HepG2 (cell line): ENCODE data around the gene ASCC3. TPM values are rescaled to one million over a fixed set of nuclear protein-coding genes. Genes with fewer than 3 reads are reported as not detected.

Experiments used
- ATAC-seq: fragments of 200-7000 bp; cut with Tn5 transposase; 3 replicates; pipeline ENCODE4 v1.9.1; 2020; ENCODE audit warnings: mild to moderate bottlenecking, moderate library complexity
- BruUV-seq: library from RNA; stranded (reverse); fragments of 400-500 nt; replicated peaks from 2 replicates; lab custom pipeline; 2021; lab: Mats Ljungman, UMichigan
- CTCF ChIA-PET: fragments of 300-600 bp; formaldehyde crosslinking; extraction: SDS; loops from one replicate; lab custom pipeline; 2021; ENCODE audit warnings: low total read pairs, inconsistent platforms, low intra/inter-chr PET ratio; lab: Yijun Ruan, JAX
- POLR2A ChIA-PET: fragments of 350-600 bp; sonication (Branson Sonifier 250); formaldehyde crosslinking; loops from one replicate; lab custom pipeline; 2020; ENCODE audit warnings: antibody characterized with exemption, inconsistent platforms; lab: Yijun Ruan, JAX
- DNase-seq: peaks from one replicate; pipeline ENCODE4 v3.0.0-alpha.2; 2015; ENCODE audit warnings: low spot score
- FAIRE-seq: peaks from 3 replicates; lab custom pipeline; 2011; peaks lifted over from hg19 to GRCh38; lab: Jason Lieb, UNC
- H2AFZ ChIP-seq: one replicate; pipeline ENCODE4 v1.6.1; 2011; ENCODE audit warnings: low read length, inconsistent platforms
- H3K27ac ChIP-seq: fragments of 300-600 bp; 3 replicates; pipeline ENCODE4 v1.8.0; 2011; ENCODE audit warnings: mixed run types, mild to moderate bottlenecking, mixed read lengths, low read length, inconsistent platforms; ENCODE audit not compliant: insufficient read depth; ENCODE audit errors: extremely low read length
- H3K27me3 ChIP-seq, 2 experiments: fragments of 200-600 bp in 1 of 2; 2 replicates in 1 of 2; 3 replicates in 1 of 2; pipeline versions ENCODE4 v1.6.0 to v1.8.0; 2011; ENCODE audit warnings: low read length in 2 of 2, mild to moderate bottlenecking in 2 of 2, moderate library complexity in 2 of 2, inconsistent platforms in 1 of 2; ENCODE audit not compliant: insufficient read depth in 2 of 2, control insufficient read depth in 1 of 2
- H3K36me3 ChIP-seq, 2 experiments: fragments of 200-600 bp in 1 of 2; replicated peaks in 1 of 2; 2 replicates in 1 of 2; 3 replicates in 1 of 2; pipeline versions ENCODE4 v1.5.1 to v1.8.0; 2011; ENCODE audit warnings: low read length in 2 of 2, inconsistent platforms in 1 of 2; ENCODE audit not compliant: insufficient read depth in 2 of 2, control insufficient read depth in 1 of 2
- H3K4me1 ChIP-seq: 2 replicates; pipeline ENCODE4 v1.5.1; 2012; ENCODE audit warnings: low read length, inconsistent platforms; ENCODE audit not compliant: insufficient read depth
- H3K4me2 ChIP-seq: 2 replicates; pipeline ENCODE4 v1.6.0; 2011; ENCODE audit warnings: low read depth, low read length, inconsistent platforms
- H3K4me3 ChIP-seq, 3 experiments: fragments of 200-600 bp in 1 of 3; sonication (generic), shearing (Covaris generic) in 1 of 3; replicated peaks in 1 of 3; 2 replicates each; pipeline ENCODE4 v1.5.1; 2011 to 2016; ENCODE audit warnings: low read length in 3 of 3, inconsistent platforms in 2 of 3, low read depth in 2 of 3, mild to moderate bottlenecking in 2 of 3, control low read depth in 1 of 3, mixed read lengths in 1 of 3; ENCODE audit not compliant: insufficient read depth in 1 of 3
- H3K79me2 ChIP-seq: one replicate; pipeline ENCODE4 v1.6.1; 2011; ENCODE audit warnings: low read length, inconsistent platforms; ENCODE audit not compliant: insufficient read depth
- H3K9ac ChIP-seq: 2 replicates; pipeline ENCODE4 v1.6.0; 2011; ENCODE audit warnings: mild to moderate bottlenecking, low read depth, low read length, inconsistent platforms; ENCODE audit not compliant: insufficient read depth
- H3K9me3 ChIP-seq: 2 replicates; pipeline ENCODE4 v1.5.1; 2012; ENCODE audit warnings: mild to moderate bottlenecking, low read length
- H4K20me1 ChIP-seq: 2 replicates; pipeline ENCODE4 v1.6.0; 2011; ENCODE audit warnings: inconsistent platforms, mild to moderate bottlenecking, low read length, moderate library complexity; ENCODE audit not compliant: insufficient read depth
- GATA4 ChIP-seq: sonication (generic); IDR thresholded peaks from 2 replicates; pipeline ENCODE4 v1.6.1; 2016; ENCODE audit warnings: antibody characterized with exemption, low read depth, borderline replicate concordance
- JARID2 ChIP-seq: sonication (generic); formaldehyde crosslinking; IDR thresholded peaks from 2 replicates; pipeline ENCODE4 v1.8.1; 2023; ENCODE audit warnings: missing genetic modification reagents, inconsistent platforms; ENCODE audit not compliant: insufficient replicate concordance
- KDM4B ChIP-seq: sonication (generic); formaldehyde crosslinking; IDR thresholded peaks from 2 replicates; pipeline ENCODE4 v1.4.0; 2020; ENCODE audit warnings: missing genetic modification reagents
- NKX3-1 ChIP-seq: sonication (generic); formaldehyde crosslinking; IDR thresholded peaks from 2 replicates; pipeline ENCODE4 v1.5.0; 2020; ENCODE audit warnings: missing genetic modification reagents
- ZFP90 ChIP-seq: sonication (generic); formaldehyde crosslinking; IDR thresholded peaks from 2 replicates; pipeline ENCODE4 v1.8.0; 2022; ENCODE audit warnings: missing genetic modification reagents, mild to moderate bottlenecking, inconsistent platforms, borderline replicate concordance
- ZNF160 ChIP-seq: sonication (generic); formaldehyde crosslinking; IDR thresholded peaks from 2 replicates; pipeline ENCODE4 v1.8.0; 2022; ENCODE audit warnings: mild to moderate bottlenecking, inconsistent platforms, missing genetic modification reagents
- ZNF225 ChIP-seq: sonication (generic); formaldehyde crosslinking; IDR thresholded peaks from 2 replicates; pipeline ENCODE4 v1.4.0; 2020; ENCODE audit warnings: mild to moderate bottlenecking, missing genetic modification reagents
- ZNF569 ChIP-seq: sonication (generic); formaldehyde crosslinking; IDR thresholded peaks from 2 replicates; pipeline ENCODE4 v1.5.0; 2020; ENCODE audit warnings: mild to moderate bottlenecking, missing genetic modification reagents, moderate library complexity, borderline replicate concordance
- ZNF607 ChIP-seq: sonication (generic); formaldehyde crosslinking; IDR thresholded peaks from 2 replicates; pipeline ENCODE4 v1.5.1; 2020; ENCODE audit warnings: missing genetic modification reagents, mild to moderate bottlenecking, borderline replicate concordance
- ZNF709 ChIP-seq: sonication (generic); formaldehyde crosslinking; IDR thresholded peaks from 2 replicates; pipeline ENCODE4 v1.5.0; 2020; ENCODE audit warnings: mild to moderate bottlenecking, missing genetic modification reagents
- in situ Hi-C: cut with HindIII; loops from 2 replicates; pipeline ENCODE4 v1.10.0; 2017; ENCODE audit warnings: low pct_unique_long_range_greater_than_20kb; ENCODE audit not compliant: extremely low pct_ligation_motif_present
- intact Hi-C: fragments of 100-400 bp; cut with micrococcal nuclease; formaldehyde crosslinking; loops from one replicate; pipeline ENCODE4 v1.10.0; 2022; ENCODE audit not compliant: unreplicated experiment
- polyA plus RNA-seq, 8 experiments: library from polyadenylated mRNA; depleted of rRNA in 3 of 8; stranded (reverse) in 7 of 8; unstranded in 1 of 8; fragments of >200 nt; fragmentation: Illumina TruSeq in 4 of 8; extraction: Trizol in 4 of 8; gene quantifications; 2 replicates each; pipeline versions ENCODE4 v1.2.1 to v1.2.3, GENCODE V29; 2011 to 2016; ENCODE audit warnings: low read depth in 4 of 8, missing spikeins in 1 of 8, mixed read lengths in 1 of 8; ENCODE audit not compliant: insufficient read depth in 1 of 8
- total RNA-seq, 5 experiments: library from RNA; depleted of rRNA; stranded (reverse); fragments of >200 nt; fragmentation: Illumina TruSeq; extraction: Trizol; gene quantifications; 2 replicates each; pipeline ENCODE4 v1.2.3, GENCODE V29; 2016; ENCODE audit warnings: low read depth in 1 of 5
- TF ChIP-seq, protein P1 (sequence below): sonication (generic); formaldehyde crosslinking; IDR thresholded peaks from 2 replicates; pipeline ENCODE4 v1.4.0; 2020; ENCODE audit warnings: missing genetic modification reagents
- TF ChIP-seq, protein P2 (sequence below): IDR thresholded peaks from 2 replicates; pipeline ENCODE4 v1.6.1; 2016; ENCODE audit warnings: missing genetic modification reagents, missing compliant biosample characterization
- TF ChIP-seq, protein P3 (sequence below): sonication (generic); formaldehyde crosslinking; IDR thresholded peaks from 2 replicates; pipeline ENCODE4 v1.8.0; 2022; ENCODE audit warnings: mild to moderate bottlenecking, missing genetic modification reagents, borderline replicate concordance
- TF ChIP-seq, protein P4 (sequence below): sonication (generic); formaldehyde crosslinking; IDR thresholded peaks from 2 replicates; pipeline ENCODE4 v1.4.0; 2020; ENCODE audit warnings: missing genetic modification reagents

Gene ASCC3
- total and polyA plus RNA-seq, 2 of the 13 experiments (the other 11 are each of a cell fraction or from before 2014, with no cell fraction given) = 23.1 to 55.7 TPM

DNA sequence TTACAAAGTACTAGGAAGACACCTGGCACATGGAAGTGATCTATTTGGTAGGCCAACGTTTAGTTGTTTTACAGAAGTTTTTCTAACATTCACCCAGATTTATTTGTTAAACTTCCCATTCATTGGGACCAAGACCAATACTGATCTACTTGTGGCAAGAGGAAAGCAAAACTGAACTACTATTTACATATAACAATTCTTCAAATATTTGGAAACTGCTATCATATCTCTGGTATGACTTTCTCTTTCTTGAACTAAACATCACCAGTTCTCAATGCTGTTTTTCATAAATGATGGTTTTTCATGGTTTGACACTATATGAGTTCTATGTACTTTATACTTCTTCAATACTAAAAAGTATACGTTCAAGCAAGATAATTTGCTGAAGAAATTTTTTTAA lies 189.2 kb downstream of the ASCC3 start (continued):
- TF ChIP-seq, protein P1, sequence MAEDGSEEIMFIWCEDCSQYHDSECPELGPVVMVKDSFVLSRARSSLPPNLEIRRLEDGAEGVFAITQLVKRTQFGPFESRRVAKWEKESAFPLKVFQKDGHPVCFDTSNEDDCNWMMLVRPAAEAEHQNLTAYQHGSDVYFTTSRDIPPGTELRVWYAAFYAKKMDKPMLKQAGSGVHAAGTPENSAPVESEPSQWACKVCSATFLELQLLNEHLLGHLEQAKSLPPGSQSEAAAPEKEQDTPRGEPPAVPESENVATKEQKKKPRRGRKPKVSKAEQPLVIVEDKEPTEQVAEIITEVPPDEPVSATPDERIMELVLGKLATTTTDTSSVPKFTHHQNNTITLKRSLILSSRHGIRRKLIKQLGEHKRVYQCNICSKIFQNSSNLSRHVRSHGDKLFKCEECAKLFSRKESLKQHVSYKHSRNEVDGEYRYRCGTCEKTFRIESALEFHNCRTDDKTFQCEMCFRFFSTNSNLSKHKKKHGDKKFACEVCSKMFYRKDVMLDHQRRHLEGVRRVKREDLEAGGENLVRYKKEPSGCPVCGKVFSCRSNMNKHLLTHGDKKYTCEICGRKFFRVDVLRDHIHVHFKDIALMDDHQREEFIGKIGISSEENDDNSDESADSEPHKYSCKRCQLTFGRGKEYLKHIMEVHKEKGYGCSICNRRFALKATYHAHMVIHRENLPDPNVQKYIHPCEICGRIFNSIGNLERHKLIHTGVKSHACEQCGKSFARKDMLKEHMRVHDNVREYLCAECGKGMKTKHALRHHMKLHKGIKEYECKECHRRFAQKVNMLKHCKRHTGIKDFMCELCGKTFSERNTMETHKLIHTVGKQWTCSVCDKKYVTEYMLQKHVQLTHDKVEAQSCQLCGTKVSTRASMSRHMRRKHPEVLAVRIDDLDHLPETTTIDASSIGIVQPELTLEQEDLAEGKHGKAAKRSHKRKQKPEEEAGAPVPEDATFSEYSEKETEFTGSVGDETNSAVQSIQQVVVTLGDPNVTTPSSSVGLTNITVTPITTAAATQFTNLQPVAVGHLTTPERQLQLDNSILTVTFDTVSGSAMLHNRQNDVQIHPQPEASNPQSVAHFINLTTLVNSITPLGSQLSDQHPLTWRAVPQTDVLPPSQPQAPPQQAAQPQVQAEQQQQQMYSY = no peak
- TF ChIP-seq ZNF709 (no peak), ZNF607 (CRISPR knock-in tag) (no peak), NKX3-1 (CRISPR knock-in tag) (no peak), JARID2 (CRISPR knock-in tag) (no peak), KDM4B (no peak)
- TF ChIP-seq, protein P2, sequence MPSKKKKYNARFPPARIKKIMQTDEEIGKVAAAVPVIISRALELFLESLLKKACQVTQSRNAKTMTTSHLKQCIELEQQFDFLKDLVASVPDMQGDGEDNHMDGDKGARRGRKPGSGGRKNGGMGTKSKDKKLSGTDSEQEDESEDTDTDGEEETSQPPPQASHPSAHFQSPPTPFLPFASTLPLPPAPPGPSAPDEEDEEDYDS (CRISPR knock-in tag) = no peak

DNA sequence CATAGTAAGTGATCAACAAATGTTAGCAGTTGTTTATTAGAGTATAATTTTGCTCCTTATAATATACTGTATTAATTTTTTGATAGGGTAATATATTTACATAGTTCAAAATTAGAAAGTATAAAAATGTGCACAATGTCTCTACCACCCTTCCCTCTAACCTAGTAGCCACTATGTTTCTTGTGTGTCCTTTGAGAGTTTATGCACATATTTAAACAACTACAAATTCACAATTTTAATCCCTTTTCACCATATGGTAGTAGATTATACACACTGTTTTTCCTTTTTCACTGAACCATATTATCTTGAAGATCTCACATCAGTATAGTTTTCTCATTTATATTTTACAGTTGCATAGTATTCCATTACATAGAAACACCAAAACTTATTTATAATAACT lies 194.9 kb downstream of the ASCC3 start:
- no peak overlapping the region for H3K27ac ChIP-seq
- no peaks in the 10 kb centered on the region for H3K4me1 ChIP-seq
- no peaks in the 10 kb centered on the region for H3K27me3 ChIP-seq
- no peaks in the 10 kb centered on the region for H4K20me1 ChIP-seq
- POLR2A ChIA-PET = no interaction called here
- H3K9me3 ChIP-seq = no peaks in the 10 kb centered on the region
- no peaks in the 10 kb centered on the region for H3K36me3 ChIP-seq
- ATAC-seq = no peak
- BruUV-seq = TSS peak; percentile 12
- H3K4me2 ChIP-seq = no peak overlapping the region
- DNase-seq = no peak
- H3K4me3 ChIP-seq = no peak overlapping the region
- no peak for FAIRE-seq
- CTCF ChIA-PET = no interaction called here
- H3K9ac ChIP-seq = no peak overlapping the region
- H2AFZ ChIP-seq = no peak overlapping the region
- in situ Hi-C loops (no loop called here), intact Hi-C loops (no loop called here)
- H3K79me2 ChIP-seq = no peaks in the 10 kb centered on the region
- TF ChIP-seq ZNF569 (CRISPR knock-in tag) = no peak
- TF ChIP-seq ZNF160 (CRISPR knock-in tag) = no peak
- no peak for TF ChIP-seq GATA4
- TF ChIP-seq ZFP90 (CRISPR knock-in tag) = no peak
- TF ChIP-seq ZNF225 (CRISPR knock-in tag) = no peak
- TF ChIP-seq, protein P3, sequence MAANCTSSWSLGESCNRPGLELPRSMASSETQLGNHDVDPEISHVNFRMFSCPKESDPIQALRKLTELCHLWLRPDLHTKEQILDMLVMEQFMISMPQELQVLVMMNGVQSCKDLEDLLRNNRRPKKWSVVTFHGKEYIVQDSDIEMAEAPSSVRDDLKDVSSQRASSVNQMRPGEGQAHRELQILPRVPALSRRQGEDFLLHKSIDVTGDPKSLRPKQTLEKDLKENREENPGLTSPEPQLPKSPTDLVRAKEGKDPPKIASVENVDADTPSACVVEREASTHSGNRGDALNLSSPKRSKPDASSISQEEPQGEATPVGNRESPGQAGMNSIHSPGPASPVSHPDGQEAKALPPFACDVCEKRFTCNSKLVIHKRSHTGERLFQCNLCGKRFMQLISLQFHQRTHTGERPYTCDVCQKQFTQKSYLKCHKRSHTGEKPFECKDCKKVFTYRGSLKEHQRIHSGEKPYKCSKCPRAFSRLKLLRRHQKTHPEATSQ (CRISPR knock-in tag) = no peak
- TF ChIP-seq, protein P4, sequence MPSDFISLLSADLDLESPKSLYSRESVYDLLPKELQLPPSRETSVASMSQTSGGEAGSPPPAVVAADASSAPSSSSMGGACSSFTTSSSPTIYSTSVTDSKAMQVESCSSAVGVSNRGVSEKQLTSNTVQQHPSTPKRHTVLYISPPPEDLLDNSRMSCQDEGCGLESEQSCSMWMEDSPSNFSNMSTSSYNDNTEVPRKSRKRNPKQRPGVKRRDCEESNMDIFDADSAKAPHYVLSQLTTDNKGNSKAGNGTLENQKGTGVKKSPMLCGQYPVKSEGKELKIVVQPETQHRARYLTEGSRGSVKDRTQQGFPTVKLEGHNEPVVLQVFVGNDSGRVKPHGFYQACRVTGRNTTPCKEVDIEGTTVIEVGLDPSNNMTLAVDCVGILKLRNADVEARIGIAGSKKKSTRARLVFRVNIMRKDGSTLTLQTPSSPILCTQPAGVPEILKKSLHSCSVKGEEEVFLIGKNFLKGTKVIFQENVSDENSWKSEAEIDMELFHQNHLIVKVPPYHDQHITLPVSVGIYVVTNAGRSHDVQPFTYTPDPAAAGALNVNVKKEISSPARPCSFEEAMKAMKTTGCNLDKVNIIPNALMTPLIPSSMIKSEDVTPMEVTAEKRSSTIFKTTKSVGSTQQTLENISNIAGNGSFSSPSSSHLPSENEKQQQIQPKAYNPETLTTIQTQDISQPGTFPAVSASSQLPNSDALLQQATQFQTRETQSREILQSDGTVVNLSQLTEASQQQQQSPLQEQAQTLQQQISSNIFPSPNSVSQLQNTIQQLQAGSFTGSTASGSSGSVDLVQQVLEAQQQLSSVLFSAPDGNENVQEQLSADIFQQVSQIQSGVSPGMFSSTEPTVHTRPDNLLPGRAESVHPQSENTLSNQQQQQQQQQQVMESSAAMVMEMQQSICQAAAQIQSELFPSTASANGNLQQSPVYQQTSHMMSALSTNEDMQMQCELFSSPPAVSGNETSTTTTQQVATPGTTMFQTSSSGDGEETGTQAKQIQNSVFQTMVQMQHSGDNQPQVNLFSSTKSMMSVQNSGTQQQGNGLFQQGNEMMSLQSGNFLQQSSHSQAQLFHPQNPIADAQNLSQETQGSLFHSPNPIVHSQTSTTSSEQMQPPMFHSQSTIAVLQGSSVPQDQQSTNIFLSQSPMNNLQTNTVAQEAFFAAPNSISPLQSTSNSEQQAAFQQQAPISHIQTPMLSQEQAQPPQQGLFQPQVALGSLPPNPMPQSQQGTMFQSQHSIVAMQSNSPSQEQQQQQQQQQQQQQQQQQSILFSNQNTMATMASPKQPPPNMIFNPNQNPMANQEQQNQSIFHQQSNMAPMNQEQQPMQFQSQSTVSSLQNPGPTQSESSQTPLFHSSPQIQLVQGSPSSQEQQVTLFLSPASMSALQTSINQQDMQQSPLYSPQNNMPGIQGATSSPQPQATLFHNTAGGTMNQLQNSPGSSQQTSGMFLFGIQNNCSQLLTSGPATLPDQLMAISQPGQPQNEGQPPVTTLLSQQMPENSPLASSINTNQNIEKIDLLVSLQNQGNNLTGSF (CRISPR knock-in tag) = no peak
